HG02840 (cell line): ENCODE results near the gene AMELX.

Experiments used
- ATAC-seq: cut with Tn5 transposase; IDR thresholded peaks from one replicate; pipeline ENCODE4 v1.9.1; 2021; ENCODE audit warnings: mild to moderate bottlenecking, moderate library complexity, moderate number of reproducible peaks; ENCODE audit not compliant: unreplicated experiment, low FRiP score

Gene AMELX

DNA sequence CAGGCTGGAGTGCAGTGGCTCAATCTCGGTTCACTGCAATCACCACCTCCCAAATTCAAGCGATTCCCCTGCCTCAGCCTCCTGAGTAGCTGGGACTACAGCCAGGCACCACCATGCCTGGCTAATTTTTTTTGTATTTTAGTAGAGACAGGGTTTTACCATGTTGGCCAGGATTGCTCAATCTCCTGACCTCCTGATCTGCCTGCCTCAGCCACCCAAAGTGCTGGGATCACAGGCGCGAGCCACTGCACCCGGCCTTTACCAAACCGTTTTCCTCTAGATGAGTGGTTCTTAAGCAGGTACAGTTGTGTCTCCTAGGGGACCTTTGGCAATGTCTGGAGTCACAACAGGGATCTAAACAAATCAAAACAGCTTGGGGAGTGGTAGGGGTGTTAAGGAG lies 11.6 kb downstream of the AMELX start:
- ATAC-seq = no peak

DNA sequence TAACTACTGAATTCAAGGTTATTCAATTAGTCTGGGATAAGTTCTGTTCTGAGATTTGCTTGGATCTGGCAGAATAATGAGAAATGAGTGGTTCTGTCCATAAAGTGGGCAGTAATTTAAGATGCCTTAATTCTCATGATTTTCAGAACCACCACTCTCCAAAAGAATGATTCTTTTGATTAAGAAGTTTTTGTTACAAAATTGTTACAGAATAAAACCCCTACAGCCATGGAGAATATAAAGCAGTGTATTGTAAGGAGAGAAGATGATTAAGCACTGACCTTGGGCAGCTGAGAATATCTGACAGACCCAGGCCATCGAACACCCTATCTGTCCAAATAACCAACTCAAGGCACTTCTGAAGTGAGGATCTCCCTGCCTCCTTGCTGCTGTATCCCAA lies 12.4 kb downstream of the AMELX start:
- no peak for ATAC-seq

DNA sequence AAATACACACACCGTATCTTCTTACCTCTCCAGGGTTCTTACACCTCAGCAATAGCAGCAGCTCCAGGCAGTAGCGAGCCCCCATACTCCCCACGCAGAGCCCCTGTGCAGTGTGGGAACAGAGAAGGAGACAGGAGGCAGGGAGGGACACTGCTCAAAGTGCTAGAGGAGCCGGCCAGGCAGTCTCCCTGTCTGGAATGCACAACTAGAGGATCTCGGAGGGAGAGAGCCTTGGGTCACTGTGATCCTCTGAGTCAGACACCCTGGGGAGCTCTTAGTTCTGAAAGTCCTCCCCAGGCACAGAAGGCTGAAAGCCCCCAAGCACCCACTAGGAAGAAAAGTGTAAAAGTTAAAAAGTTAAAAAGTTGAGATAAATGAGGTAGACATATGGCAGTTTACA lies 16.0 kb downstream of the AMELX start:
- no peak for ATAC-seq

DNA sequence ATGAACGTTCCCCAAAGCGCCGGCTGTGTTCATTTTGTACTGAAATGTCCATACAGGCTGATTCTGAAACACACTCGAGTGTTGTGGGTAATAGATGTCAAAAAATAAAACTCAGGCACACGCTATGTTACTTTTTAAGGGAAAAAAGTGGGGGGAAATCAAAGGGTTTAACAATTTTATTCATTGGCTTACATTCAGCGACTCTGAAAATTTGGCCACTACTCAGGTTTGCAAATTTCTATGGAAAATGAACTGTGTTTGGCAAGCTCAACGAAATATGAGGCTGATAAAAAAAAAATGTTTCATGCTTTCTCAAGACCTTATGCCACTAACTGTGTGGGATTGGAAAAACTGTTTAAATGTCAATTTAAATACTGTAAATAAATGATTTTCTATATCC lies 18.5 kb downstream of the AMELX start:
- no peak for ATAC-seq

DNA sequence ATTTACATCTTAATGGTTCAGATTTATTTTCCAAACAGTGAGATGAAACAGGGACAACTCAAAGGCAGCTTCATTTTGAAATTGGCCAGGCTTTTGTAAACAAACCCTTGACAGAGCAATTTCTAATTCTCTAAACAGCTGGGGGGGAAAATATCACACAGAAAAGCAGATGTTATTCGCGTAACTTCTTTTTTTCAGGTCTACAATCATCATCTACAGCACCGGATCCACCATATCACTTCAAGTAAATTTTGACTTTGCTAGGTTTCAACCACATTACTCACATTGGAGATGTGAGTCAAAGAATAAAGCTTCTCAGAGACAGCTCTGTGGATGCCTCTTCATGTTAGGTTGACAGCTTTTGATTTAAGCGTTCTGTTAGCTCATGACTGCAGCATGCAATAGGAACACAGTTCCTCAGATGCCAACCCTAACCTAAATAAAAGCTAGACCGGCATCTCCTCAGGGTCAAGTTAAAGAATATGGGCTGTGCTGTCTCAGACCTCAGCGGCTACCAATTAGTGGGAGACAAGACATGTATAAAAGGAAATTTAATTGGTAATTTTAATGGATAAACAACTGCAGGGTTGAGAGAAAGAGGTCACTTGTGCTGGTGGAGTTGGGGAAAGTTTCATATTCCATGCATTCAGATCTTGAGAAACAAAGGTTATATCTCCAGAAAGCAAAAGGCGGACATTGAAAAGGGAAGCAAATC lies 26.8 kb downstream of the AMELX start:
- no peak for ATAC-seq

DNA sequence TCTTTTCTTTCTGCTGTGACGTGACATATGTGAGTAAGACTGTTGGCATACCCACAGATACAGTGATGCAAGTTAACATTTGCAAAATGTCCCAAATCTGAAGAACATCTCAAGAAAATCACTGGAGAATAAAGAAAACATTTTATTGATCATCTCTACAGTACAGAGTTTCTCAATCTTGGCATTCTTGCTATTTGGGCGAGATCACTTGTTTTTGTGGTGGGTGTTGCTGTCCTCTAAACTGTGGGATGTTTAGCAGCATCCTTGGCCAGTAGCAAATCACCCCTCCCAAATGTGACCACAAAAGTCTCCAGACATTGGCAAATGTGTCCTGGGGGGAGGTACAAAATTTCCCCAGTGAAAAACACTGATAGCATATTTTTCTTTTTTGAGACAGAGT lies 28.8 kb downstream of the AMELX start:
- no peak for ATAC-seq

DNA sequence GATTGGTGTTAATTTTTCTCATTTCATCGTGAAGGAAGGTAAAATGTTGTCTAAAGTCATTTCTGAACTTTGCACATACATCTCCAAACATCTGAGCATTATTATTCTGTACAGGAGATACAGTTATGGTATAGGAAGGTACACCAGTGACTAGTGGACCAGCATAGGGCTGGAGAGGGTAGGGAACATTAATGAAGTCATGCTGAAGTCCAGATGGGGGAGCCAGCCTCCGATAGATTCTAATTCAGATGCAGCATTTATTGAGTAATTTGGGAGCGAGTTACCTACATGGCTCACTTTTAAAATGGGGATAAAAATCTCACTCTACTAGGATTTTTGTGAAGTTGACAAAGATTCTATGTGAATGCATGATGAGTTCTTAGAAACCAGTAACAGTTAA lies 34.9 kb downstream of the AMELX start:
- ATAC-seq = no peak

DNA sequence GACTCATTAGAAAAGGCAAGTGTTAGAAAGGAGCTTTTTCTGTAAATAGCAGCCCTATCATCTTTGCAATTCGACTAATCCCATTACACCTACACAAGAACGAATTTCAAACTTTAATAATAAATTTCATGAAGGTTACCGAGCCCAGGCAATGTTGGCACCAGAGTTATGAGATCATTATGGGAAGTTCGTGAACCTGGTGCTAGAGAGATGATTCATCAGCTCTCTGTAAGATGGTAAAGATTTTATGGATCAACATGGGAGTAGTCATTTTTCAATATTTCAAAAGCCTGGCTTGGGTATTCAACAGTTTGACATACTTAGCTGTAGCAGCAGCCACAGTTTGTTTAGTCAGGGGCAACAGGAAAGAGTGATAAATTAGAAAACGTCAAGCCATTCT lies 35.8 kb downstream of the AMELX start:
- ATAC-seq = no peak

DNA sequence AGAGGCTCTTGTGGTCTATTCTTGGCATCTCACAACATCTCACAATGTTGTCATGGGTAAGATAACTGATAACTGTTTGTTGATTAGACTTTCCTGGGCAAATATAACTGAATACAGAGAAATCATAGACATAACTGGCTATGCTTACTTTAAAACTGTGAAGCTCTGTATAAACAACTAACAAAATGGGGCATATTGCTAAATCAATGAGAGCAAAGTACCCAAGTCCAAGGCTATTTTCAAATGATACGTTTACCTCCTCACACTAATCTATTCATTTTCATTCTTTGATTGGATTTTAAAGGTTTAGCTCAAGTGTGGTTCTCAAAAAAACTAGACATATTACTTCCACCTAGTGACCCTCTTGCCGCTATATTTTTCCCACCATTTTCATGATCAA lies 38.6 kb downstream of the AMELX start:
- no peak for ATAC-seq

DNA sequence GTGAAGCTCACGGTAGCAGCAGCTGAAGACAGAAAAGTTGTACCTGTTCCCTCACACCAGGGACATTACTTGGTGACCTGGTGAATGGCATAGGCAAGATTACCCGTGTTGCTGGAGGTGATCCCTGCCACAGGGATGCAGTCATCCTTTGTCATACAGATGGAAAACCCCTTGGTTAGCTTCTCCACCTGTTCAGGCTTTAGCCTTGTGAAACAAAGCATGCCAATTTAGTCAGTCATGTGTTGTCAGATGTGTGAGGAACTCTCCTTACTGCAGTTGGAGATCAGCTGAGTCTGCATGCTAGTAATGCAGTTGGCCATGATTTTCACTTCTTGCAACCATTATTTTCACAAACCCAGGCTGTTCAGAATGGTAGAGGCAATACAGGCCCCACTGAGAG lies 41.0 kb downstream of the AMELX start:
- ATAC-seq = no peak

DNA sequence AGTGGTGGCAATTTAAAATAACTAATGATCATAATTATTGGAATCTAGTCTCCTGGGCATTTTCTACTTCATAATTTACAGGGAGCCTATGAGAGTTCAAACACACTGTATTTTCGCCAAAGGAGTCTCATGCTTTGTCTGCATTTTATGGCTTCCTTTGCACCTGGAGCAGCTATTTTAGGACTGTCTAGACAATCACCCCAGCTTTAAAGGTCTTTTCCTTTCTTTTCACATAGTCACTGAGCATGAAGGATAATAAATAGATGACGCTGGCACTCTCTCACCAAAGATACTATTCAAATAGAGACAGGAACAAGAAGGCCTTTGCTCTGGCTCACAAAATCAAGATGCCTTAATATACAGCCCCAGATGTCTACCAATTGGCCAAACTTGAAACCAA lies 43.0 kb downstream of the AMELX start:
- no peak for ATAC-seq

DNA sequence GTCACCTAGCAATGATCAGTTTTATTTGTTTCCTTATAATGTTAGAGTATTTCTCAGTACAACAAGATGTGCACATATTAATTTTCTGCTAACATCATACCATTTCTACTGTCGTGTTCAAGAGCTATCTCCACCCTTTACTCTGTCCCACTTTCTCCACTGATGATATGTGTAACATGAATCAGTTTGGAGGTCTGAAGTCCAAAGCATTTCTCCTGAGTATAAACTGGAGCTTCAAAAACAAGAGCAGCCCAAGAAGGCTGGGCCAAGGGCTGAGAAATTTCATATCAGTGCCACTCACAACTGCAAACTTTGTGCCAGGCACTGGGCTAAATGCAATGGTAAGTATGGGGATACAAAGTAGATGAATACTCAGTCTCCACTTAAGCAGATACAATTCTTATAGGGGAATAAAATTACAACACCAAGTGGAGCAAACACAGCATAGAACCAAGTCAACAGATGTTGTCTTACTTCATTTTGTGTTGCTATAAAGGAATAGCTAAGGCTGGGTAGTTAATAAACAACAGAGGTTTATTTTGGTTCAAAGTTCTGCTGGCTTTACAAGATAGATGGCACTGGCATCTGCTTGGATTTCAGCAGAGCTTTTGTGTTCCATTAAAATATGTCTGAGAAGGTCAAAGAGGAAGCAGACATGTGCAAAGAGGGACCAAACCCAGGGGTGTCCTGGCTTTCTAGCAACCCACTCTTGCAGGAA lies 44.2 kb downstream of the AMELX start:
- no peak for ATAC-seq

DNA sequence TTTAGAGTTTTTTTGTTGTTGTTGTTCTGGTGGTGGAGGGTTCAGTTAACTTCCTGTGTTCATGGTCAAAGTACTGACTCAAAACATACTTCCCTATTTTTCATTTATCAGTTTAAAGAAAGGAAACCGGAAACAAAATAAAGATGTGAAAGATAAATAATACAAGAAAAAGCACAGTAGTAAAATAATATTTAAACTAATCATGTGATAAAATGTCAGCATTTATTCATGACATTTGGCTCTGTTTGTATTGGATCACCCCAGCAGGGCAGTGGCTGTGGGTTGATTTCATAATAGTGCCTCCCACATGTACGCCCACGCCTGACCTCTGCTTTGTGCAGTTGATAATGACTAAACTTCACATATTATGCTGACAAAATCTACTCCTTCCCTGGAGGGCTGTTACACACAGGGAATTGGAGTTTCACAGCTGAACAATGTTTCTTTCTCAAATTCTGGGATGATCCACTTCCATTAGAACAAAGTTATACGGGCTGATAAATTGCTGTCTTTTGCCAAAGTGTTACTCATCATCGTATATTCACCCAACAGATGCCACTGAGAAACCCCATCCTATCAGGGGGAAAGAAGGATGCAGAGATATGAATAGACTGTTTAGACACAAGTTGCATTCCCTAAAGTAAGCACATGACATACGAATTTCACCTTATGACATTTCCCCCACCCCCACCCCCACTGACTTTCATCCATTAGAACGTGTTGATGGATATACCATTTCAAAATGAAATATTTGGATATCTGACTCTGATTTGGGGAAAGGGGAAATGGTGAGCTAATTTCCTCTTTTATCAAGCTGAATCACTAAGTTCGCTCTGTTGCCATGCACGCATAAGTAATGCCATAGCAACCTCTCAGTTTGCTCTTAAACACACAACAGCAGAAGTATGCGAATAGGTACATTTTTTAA lies 48.3 kb downstream of the AMELX start:
- no peak for ATAC-seq

DNA sequence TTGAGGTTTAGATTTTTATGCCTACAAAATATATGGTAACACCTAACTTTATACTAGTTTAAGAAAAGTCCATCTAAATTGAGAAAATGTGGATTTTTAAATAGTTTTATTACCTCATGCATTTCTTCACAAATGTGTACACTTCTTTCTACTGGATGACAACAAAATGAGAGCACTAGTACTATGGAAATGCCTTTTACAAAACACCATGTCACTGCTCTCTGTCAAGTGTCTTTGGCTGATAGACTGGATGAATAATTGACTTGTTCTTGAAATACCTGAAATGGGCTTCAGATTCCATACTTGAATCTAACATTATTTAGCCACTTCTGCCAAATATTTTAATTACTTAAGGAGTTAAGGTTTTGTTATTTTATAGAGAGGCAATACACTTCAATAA lies 49.5 kb downstream of the AMELX start:
- ATAC-seq = no peak

DNA sequence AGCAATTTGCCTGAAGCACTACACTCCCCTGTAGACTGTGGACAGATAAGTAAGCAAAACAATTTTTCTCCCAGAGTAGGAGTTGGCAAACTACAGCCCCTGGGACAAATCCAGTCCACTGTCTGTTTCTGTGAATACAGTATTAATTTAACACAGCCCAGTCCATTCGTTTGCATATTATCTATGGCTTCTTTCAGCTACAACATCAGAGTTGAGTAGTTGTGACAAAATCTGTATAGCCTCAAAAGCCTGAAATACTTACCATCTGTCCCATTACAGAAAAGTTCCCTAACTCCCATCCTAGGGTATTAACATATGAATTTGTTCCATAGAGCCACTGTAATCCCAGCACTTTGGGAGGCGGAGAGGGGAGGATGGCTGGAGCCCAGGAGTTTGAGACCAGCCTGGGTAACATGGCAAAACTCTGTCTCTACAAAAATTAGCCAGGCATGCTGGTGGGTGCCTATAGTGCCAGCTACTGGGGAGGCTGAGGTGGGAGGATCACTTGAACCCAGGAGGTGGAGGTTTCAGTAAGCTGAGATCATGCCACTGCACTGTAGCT lies 53.0 kb downstream of the AMELX start:
- ATAC-seq = no peak

DNA sequence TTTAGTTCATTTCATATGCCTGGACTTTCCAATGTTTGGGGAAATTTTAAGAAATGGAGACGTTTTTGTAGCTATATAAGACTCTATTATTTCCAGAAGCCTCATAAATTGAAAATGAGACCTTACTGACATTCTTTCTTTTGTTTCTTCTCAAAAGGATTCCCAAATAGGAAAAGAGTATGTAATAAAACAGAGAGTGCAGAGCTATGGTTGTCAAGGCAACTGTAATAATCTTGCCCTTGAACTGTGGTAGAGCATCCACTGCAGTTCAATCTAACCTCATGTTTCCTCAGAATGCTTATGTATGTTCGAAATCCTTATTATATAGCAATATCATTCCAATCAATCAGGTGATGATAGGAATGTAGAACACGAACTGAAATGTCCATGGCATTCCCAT lies 54.1 kb downstream of the AMELX start:
- no peak for ATAC-seq

DNA sequence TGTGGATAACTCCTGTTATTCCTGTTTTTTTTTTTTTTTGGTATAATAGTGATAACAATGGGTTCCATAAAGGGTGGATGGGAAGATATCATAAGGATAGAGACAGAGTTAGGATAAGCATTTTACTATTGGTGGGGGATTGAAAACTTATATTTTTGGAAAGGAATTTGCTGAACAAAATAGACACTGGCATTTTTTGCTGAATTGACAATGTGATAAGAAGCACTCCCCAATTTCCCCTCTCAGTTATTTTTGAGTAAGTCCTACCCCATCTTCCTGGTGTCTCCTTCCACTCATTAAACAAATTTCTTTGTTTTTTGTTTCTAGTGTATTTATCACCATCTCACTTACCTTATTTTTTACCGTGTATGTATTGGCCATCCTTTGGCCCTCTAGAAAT lies 55.8 kb downstream of the AMELX start:
- no peak for ATAC-seq

DNA sequence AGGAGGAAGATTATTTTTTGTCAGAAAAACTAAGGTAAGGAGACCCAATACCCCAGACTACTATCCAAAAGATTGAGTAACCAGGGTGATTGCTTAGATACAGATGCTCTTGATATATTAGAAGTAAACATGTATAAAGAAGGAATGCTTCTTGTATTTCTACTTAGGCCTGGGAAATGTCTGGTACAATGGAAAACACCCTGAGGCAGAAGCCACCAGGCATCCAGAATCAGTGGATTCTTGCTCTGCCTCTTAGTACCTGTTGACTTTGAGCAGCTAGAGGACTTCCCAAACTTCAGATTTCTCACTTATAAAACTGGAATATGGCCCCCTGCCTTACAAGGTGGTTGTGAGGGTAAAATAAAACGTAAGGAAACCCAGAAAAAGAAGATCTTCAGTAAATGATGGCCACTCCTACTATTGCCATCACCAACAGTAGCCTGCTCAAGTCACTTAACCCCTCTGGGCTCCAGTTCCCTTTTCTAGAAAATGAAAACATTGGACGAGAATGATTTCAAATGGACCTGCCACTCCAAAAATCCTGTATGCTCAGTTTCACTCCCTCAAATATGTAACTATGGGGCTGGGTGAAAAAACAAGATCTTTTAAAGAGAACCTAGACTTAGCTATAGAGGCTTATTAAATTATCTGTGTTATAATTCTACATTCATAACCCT lies 56.6 kb downstream of the AMELX start:
- no peak for ATAC-seq
